H9 (cell line): ENCODE data around the gene SSPN. TPM values are rescaled to one million over a fixed set of nuclear protein-coding genes. Genes with fewer than 3 reads are reported as not detected.

Source experiments
- DNase-seq: peaks from one replicate; pipeline ENCODE4 v3.0.0-alpha.2; 2017
- H2AFZ ChIP-seq: one replicate; pipeline ENCODE4 v1.6.1; 2013; ENCODE audit warnings: mild to moderate bottlenecking, low read length, control low read depth, moderate library complexity
- H2AK5ac ChIP-seq: 2 replicates; pipeline ENCODE4 v1.6.1; 2013; ENCODE audit warnings: low read length, control low read depth, mixed read lengths; ENCODE audit not compliant: insufficient read length
- H2BK120ac ChIP-seq: one replicate; pipeline ENCODE4 v1.6.1; 2013; ENCODE audit warnings: low read depth, mild to moderate bottlenecking, low read length, control low read depth, inconsistent platforms; ENCODE audit not compliant: poor library complexity, severe bottlenecking
- H2BK12ac ChIP-seq: 2 replicates; pipeline ENCODE4 v1.6.1; 2013; ENCODE audit warnings: low read length, control low read depth, mixed read lengths, low read depth; ENCODE audit not compliant: insufficient read length
- H2BK15ac ChIP-seq: 2 replicates; pipeline ENCODE4 v1.6.1; 2013; ENCODE audit warnings: low read depth, low read length, control low read depth
- H2BK20ac ChIP-seq: one replicate; pipeline ENCODE4 v1.6.1; 2013; ENCODE audit warnings: low read depth, mild to moderate bottlenecking, low read length, control low read depth, inconsistent platforms; ENCODE audit not compliant: poor library complexity, severe bottlenecking
- H2BK5ac ChIP-seq: 2 replicates; pipeline ENCODE4 v1.6.1; 2013; ENCODE audit warnings: low read length, control low read depth, mixed read lengths; ENCODE audit not compliant: insufficient read length
- H3K14ac ChIP-seq: 2 replicates; pipeline ENCODE4 v1.6.1; 2013; ENCODE audit warnings: low read length, control low read depth; ENCODE audit not compliant: insufficient read depth
- H3K18ac ChIP-seq: 2 replicates; pipeline ENCODE4 v1.6.1; 2013; ENCODE audit warnings: low read depth, mild to moderate bottlenecking, mixed read lengths, low read length, control low read depth; ENCODE audit not compliant: insufficient read length
- H3K23ac ChIP-seq: 2 replicates; pipeline ENCODE4 v1.6.1; 2013; ENCODE audit warnings: low read length, control low read depth, mixed read lengths, low read depth; ENCODE audit not compliant: insufficient read length
- H3K23me2 ChIP-seq: 2 replicates; pipeline ENCODE4 v1.6.1; 2013; ENCODE audit warnings: low read depth, mild to moderate bottlenecking, mixed read lengths, low read length, control low read depth; ENCODE audit not compliant: insufficient read length, poor library complexity, severe bottlenecking
- H3K27ac ChIP-seq: 2 replicates; pipeline ENCODE4 v1.5.1; 2013; ENCODE audit warnings: low read length, control low read depth, mixed read lengths, low read depth; ENCODE audit not compliant: insufficient read length
- H3K27me3 ChIP-seq: 2 replicates; pipeline ENCODE4 v1.6.1; 2013; ENCODE audit warnings: low read length, control low read depth, inconsistent platforms; ENCODE audit not compliant: insufficient read depth
- H3K4ac ChIP-seq: 2 replicates; pipeline ENCODE4 v1.6.1; 2013; ENCODE audit warnings: low read depth, mild to moderate bottlenecking, control low read depth, inconsistent platforms, low read length, moderate library complexity
- H3K4me1 ChIP-seq: 2 replicates; pipeline ENCODE4 v1.6.1; 2013; ENCODE audit warnings: low read length, control low read depth, inconsistent platforms; ENCODE audit not compliant: insufficient read depth
- H3K4me2 ChIP-seq: 2 replicates; pipeline ENCODE4 v1.6.1; 2013; ENCODE audit warnings: low read length, control low read depth, mixed read lengths; ENCODE audit not compliant: insufficient read length, insufficient read depth
- H3K56ac ChIP-seq: 2 replicates; pipeline ENCODE4 v1.6.1; 2013; ENCODE audit warnings: low read depth, mild to moderate bottlenecking, mixed read lengths, low read length, control low read depth; ENCODE audit not compliant: insufficient read length
- H3K79me1 ChIP-seq: 2 replicates; pipeline ENCODE4 v1.6.1; 2013; ENCODE audit warnings: low read depth, mild to moderate bottlenecking, moderate library complexity, low read length, control low read depth, inconsistent platforms; ENCODE audit not compliant: insufficient read depth, poor library complexity, severe bottlenecking
- H3K79me2 ChIP-seq: 2 replicates; pipeline ENCODE4 v1.6.1; 2013; ENCODE audit warnings: low read length, control low read depth, inconsistent platforms; ENCODE audit not compliant: insufficient read depth
- H3K9ac ChIP-seq: 2 replicates; pipeline ENCODE4 v1.6.1; 2013; ENCODE audit warnings: low read length, control low read depth, mixed read lengths; ENCODE audit not compliant: insufficient read length; ENCODE audit errors: extremely low read depth
- H3K9me3 ChIP-seq: one replicate; pipeline ENCODE4 v1.6.1; 2013; ENCODE audit warnings: low read depth, low read length, inconsistent platforms; ENCODE audit not compliant: control insufficient read depth
- H3T11ph ChIP-seq: one replicate; pipeline ENCODE4 v1.6.1; 2013; ENCODE audit warnings: mild to moderate bottlenecking, low read length, control low read depth, inconsistent platforms
- H4K20me1 ChIP-seq: one replicate; pipeline ENCODE4 v1.6.1; 2013; ENCODE audit not compliant: control insufficient read depth, insufficient read length, insufficient read depth
- H4K5ac ChIP-seq: 2 replicates; pipeline ENCODE4 v1.6.1; 2013; ENCODE audit warnings: low read depth, mild to moderate bottlenecking, mixed read lengths, low read length, control low read depth; ENCODE audit not compliant: insufficient read length
- H4K8ac ChIP-seq: replicated peaks from 2 replicates; pipeline ENCODE4 v1.6.1; 2013; ENCODE audit warnings: low read length, control low read depth, mixed read lengths, low read depth; ENCODE audit not compliant: insufficient read length
- H4K91ac ChIP-seq: 2 replicates; pipeline ENCODE4 v1.6.1; 2013; ENCODE audit warnings: low read depth, mild to moderate bottlenecking, moderate library complexity, mixed read lengths, low read length, control low read depth; ENCODE audit not compliant: insufficient read length
- H3K27ac Mint-ChIP-seq, 3 experiments: 2 replicates in 2 of 3; 3 replicates in 1 of 3; pipeline ENCODE4 v1.8.0; 2020 to 2021; ENCODE audit warnings: mixed read lengths in 3 of 3, mild to moderate bottlenecking in 1 of 3, moderate library complexity in 1 of 3
- H3K27me3 Mint-ChIP-seq: 2 replicates; pipeline ENCODE4 v1.8.0; 2021; ENCODE audit warnings: low read depth, mild to moderate bottlenecking, moderate library complexity, mixed read lengths
- H3K36me3 Mint-ChIP-seq, 3 experiments: 2 replicates in 2 of 3; 3 replicates in 1 of 3; pipeline ENCODE4 v1.8.0; 2020 to 2021; ENCODE audit warnings: low read depth in 3 of 3, mixed read lengths in 3 of 3; ENCODE audit not compliant: insufficient read depth in 1 of 3
- H3K4me1 Mint-ChIP-seq, 2 experiments: 2 replicates each; pipeline ENCODE4 v1.8.0; 2020; ENCODE audit warnings: mixed read lengths in 2 of 2
- H3K4me3 Mint-ChIP-seq, 2 experiments: 2 replicates in 1 of 2; 3 replicates in 1 of 2; pipeline ENCODE4 v1.8.0; 2020 to 2021; ENCODE audit warnings: mild to moderate bottlenecking in 2 of 2, mixed read lengths in 2 of 2, moderate library complexity in 1 of 2
- H3K9me3 Mint-ChIP-seq, 2 experiments: 2 replicates in 1 of 2; 3 replicates in 1 of 2; pipeline ENCODE4 v1.8.0; 2020; ENCODE audit warnings: mild to moderate bottlenecking in 2 of 2, mixed read lengths in 2 of 2, moderate library complexity in 1 of 2
- WGBS: extraction: QIAGEN DNeasy Blood & Tissue Kit; methylation state at CpG from one replicate; pipeline ENCODE4 v1.1.7; 2013; ENCODE audit warnings: missing lambda C conversion rate, low lambda C conversion rate, mixed read lengths; ENCODE audit not compliant: insufficient read length; ENCODE audit errors: extremely low coverage; 5-methylcytosine and 5-hydroxymethylcytosine counted together
- total RNA-seq: library from RNA; stranded (reverse); gene quantifications from 2 replicates; pipeline ENCODE4 v1.2.1, GENCODE V29; 2021
- TF ChIP-seq, protein P1 (sequence below): fragments of 200-600 bp; sonication (generic); conservative IDR thresholded peaks from 3 replicates; pipeline ENCODE4 v1.8.0; 2021; ENCODE audit warnings: antibody characterized with exemption, mild to moderate bottlenecking

SSPN gene
- total RNA-seq, 1 experiment from 2014 or later, result 0.81 TPM

DNA sequence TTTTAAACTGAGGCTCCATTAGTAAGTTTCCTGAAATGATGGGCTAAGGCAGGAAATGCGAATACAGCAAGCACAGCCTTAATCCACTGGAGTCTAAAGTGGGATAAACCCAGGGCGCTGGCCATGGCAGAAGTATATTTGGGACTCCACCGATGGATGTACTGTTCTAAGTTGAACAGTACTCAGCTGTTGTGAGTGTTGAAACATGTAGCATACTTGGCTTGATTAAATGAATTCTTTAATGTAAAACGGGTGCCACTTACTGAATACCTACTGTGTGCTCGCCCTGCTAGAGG is 996 bp downstream of the SSPN start:
- no peak overlapping the region for H2AFZ ChIP-seq
- H3K4me1 Mint-ChIP-seq, result peaks cover 4 to 10% of the 10 kb centered on the region in 2 experiments; a peak in 2 of 4 replicates
- H3K4ac ChIP-seq, result no peak overlapping the region
- no peak overlapping the region for H2BK20ac ChIP-seq
- TF ChIP-seq, protein P1, sequence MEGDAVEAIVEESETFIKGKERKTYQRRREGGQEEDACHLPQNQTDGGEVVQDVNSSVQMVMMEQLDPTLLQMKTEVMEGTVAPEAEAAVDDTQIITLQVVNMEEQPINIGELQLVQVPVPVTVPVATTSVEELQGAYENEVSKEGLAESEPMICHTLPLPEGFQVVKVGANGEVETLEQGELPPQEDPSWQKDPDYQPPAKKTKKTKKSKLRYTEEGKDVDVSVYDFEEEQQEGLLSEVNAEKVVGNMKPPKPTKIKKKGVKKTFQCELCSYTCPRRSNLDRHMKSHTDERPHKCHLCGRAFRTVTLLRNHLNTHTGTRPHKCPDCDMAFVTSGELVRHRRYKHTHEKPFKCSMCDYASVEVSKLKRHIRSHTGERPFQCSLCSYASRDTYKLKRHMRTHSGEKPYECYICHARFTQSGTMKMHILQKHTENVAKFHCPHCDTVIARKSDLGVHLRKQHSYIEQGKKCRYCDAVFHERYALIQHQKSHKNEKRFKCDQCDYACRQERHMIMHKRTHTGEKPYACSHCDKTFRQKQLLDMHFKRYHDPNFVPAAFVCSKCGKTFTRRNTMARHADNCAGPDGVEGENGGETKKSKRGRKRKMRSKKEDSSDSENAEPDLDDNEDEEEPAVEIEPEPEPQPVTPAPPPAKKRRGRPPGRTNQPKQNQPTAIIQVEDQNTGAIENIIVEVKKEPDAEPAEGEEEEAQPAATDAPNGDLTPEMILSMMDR, result no peak
- H3K4me1 ChIP-seq, result peaks cover 2% of the 10 kb centered on the region; the same call in 1 of the 2 replicates
- no peaks in the 10 kb centered on the region for H3K36me3 Mint-ChIP-seq
- peak overlapping the region; percentile 85 for H3K4me2 ChIP-seq
- H4K8ac ChIP-seq, result no peak overlapping the region
- no peaks in the 10 kb centered on the region for H4K20me1 ChIP-seq
- no peaks in the 10 kb centered on the region for H3K79me1 ChIP-seq
- no CpG with 5 or more reads among the region's 5 CpGs for WGBS
- H3K79me2 ChIP-seq, result no peaks in the 10 kb centered on the region
- no peak overlapping the region for H3T11ph ChIP-seq
- H3K9me3 Mint-ChIP-seq, result no peaks in the 10 kb centered on the region
- no peak overlapping the region for H3K14ac ChIP-seq
- H3K23ac ChIP-seq, result no peak overlapping the region
- no peak overlapping the region for H3K27ac Mint-ChIP-seq
- no peak overlapping the region for H2AK5ac ChIP-seq
- no peak overlapping the region for H2BK120ac ChIP-seq
- peak overlapping the region; percentile 82 to 89 for H3K4me3 Mint-ChIP-seq
- no peak for DNase-seq
- no peak overlapping the region for H3K18ac ChIP-seq
- no peak overlapping the region for H3K27ac ChIP-seq
- H2BK15ac ChIP-seq, result no peak overlapping the region
- H3K9ac ChIP-seq, result no peak overlapping the region
- H2BK5ac ChIP-seq, result no peak overlapping the region
- peaks cover 8% of the 10 kb centered on the region; the same call in 1 of the 2 replicates for H3K27me3 ChIP-seq
- H3K23me2 ChIP-seq, result peaks cover 6% of the 10 kb centered on the region
- H3K27me3 Mint-ChIP-seq, result peaks cover 46% of the 10 kb centered on the region
- no peaks in the 10 kb centered on the region for H3K9me3 ChIP-seq
- no peak overlapping the region for H4K91ac ChIP-seq
- H3K56ac ChIP-seq, result no peak overlapping the region
- H4K5ac ChIP-seq, result no peak overlapping the region
- no peak overlapping the region for H2BK12ac ChIP-seq
